ENCODE data around the gene FGF4.

GRCh38 chr11:69726019-69726418 lies 49.1 kb downstream of the FGF4 start:
- TF ChIP-seq CTCF (IDR thresholded peaks at IDR 0.05) (no peak), POLR2A (IDR thresholded peaks at IDR 0.05) (no peak)

Measured in body of pancreas (tissue), 4 donors.